ENCODE data around the gene PTPRM.

Gene PTPRM

DNA sequence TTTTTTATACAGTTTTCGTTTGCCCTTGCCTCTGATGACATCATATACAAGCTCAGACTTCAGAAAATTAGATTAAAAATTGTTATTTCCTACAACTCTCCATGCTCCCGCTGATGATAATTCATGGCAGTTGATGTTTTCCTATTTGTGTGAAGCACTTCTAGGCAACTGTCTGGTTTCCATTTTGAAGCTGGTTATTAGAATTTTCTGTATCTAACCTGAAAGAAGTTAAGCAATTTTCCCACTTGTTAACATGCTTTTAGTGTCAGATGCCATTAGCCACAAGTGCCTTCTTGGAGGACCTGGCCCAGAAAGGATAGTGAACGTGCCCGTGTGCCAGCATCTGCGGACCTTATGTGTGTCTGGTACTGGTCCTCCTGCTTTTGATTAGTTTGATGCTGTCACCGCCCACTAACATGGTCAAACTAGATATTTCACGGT is 694.6 kb downstream of the PTPRM start:
- no peak overlapping the region for H3K4me3 ChIP-seq (ENCODE audit: low read depth, low read length)
- TF ChIP-seq, protein P1, sequence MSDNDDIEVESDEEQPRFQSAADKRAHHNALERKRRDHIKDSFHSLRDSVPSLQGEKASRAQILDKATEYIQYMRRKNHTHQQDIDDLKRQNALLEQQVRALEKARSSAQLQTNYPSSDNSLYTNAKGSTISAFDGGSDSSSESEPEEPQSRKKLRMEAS (IDR thresholded peaks at IDR 0.05; ENCODE audit: low read depth, low read length) = no peak
- no peak for DNase-seq (ENCODE audit: low read depth)

DNA sequence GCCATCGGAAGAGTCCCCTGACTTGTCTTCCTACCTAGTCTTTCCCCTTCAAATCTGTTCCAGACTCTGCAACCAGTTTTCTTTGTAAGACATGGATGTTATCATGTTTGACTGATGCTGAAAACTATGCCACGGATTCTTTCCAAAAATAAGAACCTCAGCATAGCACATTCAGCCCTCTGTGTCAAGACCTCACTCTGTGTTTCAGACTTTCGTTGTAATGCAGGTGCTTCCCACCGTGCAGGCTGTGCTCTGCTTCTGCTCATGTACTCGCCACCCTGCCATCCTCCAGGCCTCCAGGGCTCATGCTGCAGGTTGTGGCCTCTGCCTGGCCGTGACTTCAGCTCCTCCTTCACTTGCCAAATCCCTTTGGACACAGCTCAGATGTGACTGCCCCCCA is 695.1 kb downstream of the PTPRM start:
- TF ChIP-seq, protein P1 (IDR thresholded peaks at IDR 0.05; ENCODE audit: low read depth, low read length) = no peak
- no peak for TF ChIP-seq MYC (IDR thresholded peaks at IDR 0.05; ENCODE audit: low read depth, low read length)
- no peak for DNase-seq (ENCODE audit: low read depth)
- H3K4me3 ChIP-seq (ENCODE audit: low read depth, low read length) = no peak overlapping the region

DNA sequence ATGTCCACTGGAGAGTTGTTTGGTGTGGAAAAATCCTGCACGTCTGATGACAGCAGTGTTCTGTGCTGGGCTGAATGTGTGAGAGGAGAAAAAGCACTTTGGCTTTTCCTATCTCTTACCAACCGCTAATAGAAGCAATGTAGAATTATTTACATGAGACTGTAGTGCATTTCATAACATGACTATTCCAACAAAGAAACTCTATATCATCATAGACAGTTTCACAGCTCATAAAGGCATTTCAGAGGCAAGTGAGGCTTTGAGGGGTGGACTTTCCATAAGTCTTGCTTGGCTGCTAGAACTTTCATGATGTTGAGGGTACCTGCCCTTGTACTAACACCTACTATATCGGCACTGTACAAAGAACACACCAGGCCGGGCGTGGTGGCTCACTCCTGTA is 697.0 kb downstream of the PTPRM start:
- TF ChIP-seq, protein P2, sequence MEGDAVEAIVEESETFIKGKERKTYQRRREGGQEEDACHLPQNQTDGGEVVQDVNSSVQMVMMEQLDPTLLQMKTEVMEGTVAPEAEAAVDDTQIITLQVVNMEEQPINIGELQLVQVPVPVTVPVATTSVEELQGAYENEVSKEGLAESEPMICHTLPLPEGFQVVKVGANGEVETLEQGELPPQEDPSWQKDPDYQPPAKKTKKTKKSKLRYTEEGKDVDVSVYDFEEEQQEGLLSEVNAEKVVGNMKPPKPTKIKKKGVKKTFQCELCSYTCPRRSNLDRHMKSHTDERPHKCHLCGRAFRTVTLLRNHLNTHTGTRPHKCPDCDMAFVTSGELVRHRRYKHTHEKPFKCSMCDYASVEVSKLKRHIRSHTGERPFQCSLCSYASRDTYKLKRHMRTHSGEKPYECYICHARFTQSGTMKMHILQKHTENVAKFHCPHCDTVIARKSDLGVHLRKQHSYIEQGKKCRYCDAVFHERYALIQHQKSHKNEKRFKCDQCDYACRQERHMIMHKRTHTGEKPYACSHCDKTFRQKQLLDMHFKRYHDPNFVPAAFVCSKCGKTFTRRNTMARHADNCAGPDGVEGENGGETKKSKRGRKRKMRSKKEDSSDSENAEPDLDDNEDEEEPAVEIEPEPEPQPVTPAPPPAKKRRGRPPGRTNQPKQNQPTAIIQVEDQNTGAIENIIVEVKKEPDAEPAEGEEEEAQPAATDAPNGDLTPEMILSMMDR (IDR thresholded peaks at IDR 0.05; ENCODE audit: low read depth, low read length) = no peak
- TF ChIP-seq, protein P1 (IDR thresholded peaks at IDR 0.05; ENCODE audit: low read depth, low read length) = no peak
- no peak for TF ChIP-seq POLR2A (IDR thresholded peaks at IDR 0.05; ENCODE audit: extremely low read depth, insufficient read length)
- no peak for TF ChIP-seq MYC (IDR thresholded peaks at IDR 0.05; ENCODE audit: low read depth, low read length)
- DNase-seq (ENCODE audit: low read depth) = no peak
- H3K4me3 ChIP-seq (ENCODE audit: low read depth, low read length) = no peak overlapping the region

DNA sequence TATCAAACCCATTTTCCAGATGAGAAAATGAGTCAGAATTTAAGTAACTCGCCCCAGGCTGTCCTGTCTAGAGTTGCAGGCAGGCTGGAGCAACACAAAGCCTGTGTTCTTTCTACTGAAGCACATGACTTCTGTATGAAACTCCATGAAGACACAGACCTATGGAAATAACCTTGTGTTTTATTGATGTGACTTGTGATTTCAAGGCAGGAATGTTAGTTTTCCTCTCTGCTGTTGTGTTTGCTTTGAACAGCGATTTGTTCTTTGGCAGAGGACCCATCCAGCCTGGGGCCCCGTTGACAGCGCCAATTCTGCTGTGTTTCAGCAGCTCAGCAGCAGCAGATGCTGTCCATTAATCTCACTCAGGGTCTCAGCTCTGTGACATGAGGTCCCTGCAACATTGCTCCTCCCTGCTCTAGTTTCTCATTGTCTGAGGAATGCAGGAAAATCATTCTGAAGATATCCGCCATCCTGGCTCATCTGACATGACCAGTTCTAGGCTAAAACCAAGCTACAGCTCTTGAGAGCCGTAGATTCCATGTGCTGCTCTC is 697.8 kb downstream of the PTPRM start:
- H3K4me3 ChIP-seq (ENCODE audit: low read depth, low read length) = no peak overlapping the region
- TF ChIP-seq POLR2A (IDR thresholded peaks at IDR 0.05; ENCODE audit: extremely low read depth, insufficient read length) (no peak), MYC (IDR thresholded peaks at IDR 0.05; ENCODE audit: low read depth, low read length) (no peak)
- TF ChIP-seq, protein P1 (IDR thresholded peaks at IDR 0.05; ENCODE audit: low read depth, low read length) = no peak
- TF ChIP-seq, protein P2 (IDR thresholded peaks at IDR 0.05; ENCODE audit: low read depth, low read length) = no peak
- DNase-seq (ENCODE audit: low read depth) = no peak

DNA sequence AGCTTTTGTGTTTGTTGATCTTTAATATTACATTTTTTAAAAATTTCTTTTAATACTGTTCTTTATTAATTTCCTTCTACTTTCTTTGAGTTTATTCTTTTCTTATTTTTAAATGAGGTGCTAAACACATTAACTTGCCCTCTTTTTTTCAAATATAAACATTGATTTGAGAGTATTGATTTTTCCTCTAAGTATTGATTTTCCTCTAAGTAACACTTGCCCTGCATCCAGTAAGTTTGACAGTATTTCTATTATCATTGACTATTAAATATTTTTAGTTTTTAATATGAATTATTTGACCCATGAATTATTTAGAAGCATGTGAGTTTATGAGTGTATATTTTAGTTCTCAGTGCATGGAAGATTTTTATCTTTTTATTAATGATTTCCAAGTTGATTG is 705.1 kb downstream of the PTPRM start:
- no peak for DNase-seq (ENCODE audit: low read depth)
- TF ChIP-seq, protein P2 (IDR thresholded peaks at IDR 0.05; ENCODE audit: low read depth, low read length) = no peak
- TF ChIP-seq POLR2A (IDR thresholded peaks at IDR 0.05; ENCODE audit: extremely low read depth, insufficient read length) (no peak), MYC (IDR thresholded peaks at IDR 0.05; ENCODE audit: low read depth, low read length) (no peak)
- TF ChIP-seq, protein P1 (IDR thresholded peaks at IDR 0.05; ENCODE audit: low read depth, low read length) = no peak
- H3K4me3 ChIP-seq (ENCODE audit: low read depth, low read length) = no peak overlapping the region

DNA sequence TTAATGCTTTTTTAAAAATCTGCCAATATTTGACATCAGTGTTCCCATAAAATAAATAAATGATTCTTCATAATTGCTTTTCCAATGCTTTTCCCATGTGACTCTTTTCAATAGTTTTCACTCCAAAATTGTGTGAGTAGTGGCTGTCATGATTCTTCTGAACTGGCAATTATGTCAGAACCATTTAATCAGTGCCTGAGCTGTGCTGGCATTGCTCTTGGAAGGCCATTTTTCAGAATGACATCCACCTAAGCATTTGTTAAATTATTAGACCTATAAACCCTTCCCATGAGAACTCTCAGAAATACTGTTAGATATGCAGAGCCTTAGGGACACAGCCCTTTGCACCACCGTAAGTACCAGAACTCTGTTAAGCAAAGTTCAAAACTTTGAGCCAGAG is 707.3 kb downstream of the PTPRM start:
- no peak overlapping the region for H3K4me3 ChIP-seq (ENCODE audit: low read depth, low read length)
- TF ChIP-seq MYC (IDR thresholded peaks at IDR 0.05; ENCODE audit: low read depth, low read length) (no peak), POLR2A (IDR thresholded peaks at IDR 0.05; ENCODE audit: extremely low read depth, insufficient read length) (no peak)
- TF ChIP-seq, protein P2 (IDR thresholded peaks at IDR 0.05; ENCODE audit: low read depth, low read length) = no peak
- TF ChIP-seq, protein P1 (IDR thresholded peaks at IDR 0.05; ENCODE audit: low read depth, low read length) = no peak
- no peak for DNase-seq (ENCODE audit: low read depth)
